Cerebellar nuclear complex (tissue), 1 donor: ENCODE data around the gene NIT1.

Source experiments
- DNase-seq, 2 experiments: peaks; one replicate each; lab custom pipeline; 2025; lab: John Stamatoyannopoulos, UW

NIT1 gene

GRCh38 chr1:161117759-161118581 is at the start of gene NIT1, which contains the start of gene PFDN2:
NIT1 (plus strand) TSS chr1:161118105; CDS start chr1:161118177, 72 bp downstream.
PFDN2 (minus strand) TSS chr1:161118037; CDS start chr1:161118026, 11 bp downstream.
- peak; percentile 2 to 44 for DNase-seq

GRCh38 chr1:161068306-161069234 is 49.3 kb upstream of the NIT1 start:
- no peak for DNase-seq

GRCh38 chr1:161069241-161069640 is 48.7 kb upstream of the NIT1 start:
- no peak for DNase-seq

DNA sequence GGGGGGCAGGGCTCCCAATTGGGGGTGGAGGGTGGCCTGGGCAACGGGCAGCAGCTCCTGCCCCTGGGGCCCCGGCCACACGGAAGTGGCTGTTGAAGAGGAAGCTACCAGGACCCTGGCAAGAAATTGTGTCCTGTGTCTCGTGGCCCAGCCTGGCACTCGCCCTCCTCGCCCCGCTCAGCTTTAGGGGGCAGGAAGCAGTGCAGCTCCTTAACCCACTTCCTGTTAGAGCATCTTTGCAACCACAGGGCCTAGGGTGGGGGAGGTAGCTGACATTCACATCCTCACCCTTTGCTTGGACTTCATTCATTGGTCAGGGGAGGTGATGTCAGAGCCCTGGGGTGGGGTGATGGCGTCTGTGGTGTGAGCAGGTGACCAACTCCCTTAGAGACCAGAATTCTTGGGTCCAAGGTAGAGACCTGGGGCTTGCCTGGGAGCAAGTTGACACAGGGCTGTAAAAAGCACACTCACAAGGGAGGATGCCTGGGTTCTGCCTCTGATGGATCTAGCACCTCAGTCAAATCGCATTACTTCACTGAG is 48.1 kb upstream of the NIT1 start, which contains the start of gene ARHGAP30:
ARHGAP30 (minus strand) TSS at position 161 of the 540 bp plus-strand sequence. CDS start 267 bp downstream, outside the sequence.
- DNase-seq = no peak

DNA sequence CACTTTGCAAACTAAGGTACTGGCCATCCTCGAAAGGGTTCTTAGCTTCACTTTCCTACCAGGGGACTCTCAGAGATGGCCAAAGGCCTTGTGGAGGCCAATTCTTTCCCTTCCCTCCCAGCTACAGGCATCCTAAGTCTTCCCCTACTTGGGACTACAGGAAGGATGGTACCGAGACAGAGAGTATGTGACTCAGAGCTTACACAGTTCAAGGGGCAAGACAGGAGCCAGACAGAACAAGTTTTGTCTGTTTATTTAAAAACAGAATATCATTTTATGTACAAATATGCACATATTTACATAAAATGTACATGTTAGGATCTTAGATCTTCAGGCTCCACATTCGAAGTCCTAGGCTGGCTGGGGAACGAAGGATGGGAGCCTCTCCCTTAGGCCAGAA is 47.1 kb upstream of the NIT1 start:
- no peak for DNase-seq

DNA sequence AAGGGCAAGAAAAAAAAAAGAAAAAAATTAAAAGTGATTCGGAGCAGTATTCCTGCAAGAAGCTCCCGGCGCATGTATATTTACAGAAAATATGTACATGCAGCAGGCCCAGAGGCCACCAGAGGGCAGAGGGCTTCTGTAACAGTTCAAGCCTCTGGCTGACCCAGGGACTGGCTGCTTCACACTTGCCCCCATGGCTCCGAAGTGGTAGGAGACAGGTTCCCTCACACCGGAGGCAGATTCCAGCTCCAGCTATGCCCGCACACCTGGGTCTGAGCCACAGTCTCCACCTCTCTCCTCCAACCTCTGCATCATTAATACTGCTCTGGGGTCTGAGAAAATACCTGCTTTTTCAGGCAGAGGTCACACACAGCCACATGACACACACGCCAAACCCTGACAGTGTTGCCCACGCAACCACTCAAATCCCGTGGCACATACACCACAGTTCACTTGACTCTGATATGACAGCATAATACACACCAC is 46.0 kb upstream of the NIT1 start:
- no peak for DNase-seq

DNA sequence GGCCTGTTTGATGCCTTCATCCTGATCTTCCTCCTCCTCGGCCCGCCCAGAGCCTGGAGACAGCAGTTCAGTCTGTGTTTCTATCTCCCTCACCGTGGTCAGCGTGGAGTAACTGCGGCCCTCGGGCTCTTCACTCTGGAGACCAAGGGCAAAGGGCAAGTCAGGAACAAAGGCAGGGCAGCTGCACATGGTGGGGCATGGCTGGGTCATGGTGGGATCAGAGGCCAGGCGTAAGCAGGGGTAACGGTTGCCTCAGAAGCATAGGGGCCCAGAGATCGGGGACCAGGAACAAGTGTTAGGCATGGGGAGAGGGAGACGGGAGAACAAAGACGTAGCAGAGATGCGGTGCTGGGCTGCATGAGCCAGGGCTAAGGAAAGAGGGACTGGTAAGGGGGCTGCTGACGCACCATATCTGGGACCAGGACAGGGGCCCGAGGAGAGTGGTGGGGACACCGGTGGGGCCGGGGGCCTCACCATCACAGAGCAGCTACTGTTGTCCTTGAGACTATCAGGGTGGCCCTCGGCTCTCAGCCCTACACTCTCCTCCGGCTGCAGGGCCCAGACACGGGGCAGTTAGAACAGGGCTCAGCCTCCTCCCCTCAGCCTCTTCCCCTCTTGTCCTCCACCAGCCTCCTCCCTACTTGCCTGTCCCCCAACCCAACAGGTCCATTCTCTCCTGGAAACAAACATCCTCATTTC is 45.0 kb upstream of the NIT1 start:
- DNase-seq = no peak

DNA sequence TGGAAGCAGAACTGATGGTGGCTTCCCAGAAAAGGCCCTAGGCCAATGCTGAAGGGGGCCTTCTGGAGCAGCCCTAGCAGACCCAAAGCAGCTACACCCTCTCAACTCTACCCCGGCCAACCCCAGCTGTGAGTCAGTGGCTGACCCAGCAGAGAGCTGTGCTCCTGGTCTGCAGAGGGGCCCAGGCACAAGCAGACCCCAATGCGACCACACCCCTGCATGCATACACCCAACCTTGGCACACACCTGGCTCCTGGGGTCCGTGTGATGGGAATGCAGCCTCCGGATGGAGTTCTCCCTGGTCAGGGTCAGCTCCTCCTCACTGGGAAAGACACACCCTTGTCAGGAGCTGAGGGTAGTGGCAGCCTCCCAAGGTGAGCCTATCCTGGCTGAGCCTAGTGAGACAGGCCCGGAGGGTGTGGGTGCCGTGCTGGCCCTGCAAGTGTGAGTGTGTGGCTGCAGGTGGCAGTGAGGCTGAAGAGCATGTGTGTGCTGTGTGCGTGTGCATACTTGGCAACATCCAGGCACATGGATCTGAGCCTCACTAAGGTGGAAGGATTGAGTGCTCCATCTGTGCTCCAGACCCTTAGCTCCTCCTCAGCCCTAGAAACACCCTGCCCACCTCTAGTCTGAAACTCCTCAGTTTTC is 44.3 kb upstream of the NIT1 start:
- no peak for DNase-seq

- DNase-seq = no peak
These were observed 43.1 kb upstream of the NIT1 start for GRCh38 chr1:161074676-161075368.

DNA sequence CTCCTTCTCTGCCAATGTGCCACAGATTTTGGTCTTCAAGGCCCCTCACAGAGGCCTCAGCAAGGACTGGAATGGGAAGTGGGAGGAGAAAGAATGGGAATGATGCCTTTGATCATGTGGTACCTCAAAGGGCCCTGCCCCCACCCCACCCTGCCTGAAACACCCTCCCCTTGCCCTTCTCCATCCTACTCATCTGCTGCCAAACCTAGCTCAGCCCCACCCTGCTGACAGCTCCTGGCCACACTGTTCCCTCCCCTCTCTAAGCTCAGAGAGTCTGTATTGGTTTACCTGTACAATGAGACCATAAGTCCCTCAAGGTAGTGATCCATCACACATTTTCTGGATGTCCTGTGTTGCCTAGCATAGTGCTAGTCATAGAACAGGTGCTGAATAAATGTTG is 41.5 kb upstream of the NIT1 start:
- no peak for DNase-seq

GRCh38 chr1:161077426-161077825 is 40.5 kb upstream of the NIT1 start:
- no peak for DNase-seq

GRCh38 chr1:161079436-161080110 is 38.3 kb upstream of the NIT1 start:
- no peak for DNase-seq

- no peak for DNase-seq
These were observed 37.2 kb upstream of the NIT1 start for GRCh38 chr1:161080441-161081405.

GRCh38 chr1:161081519-161081918 is 36.4 kb upstream of the NIT1 start:
- no peak for DNase-seq

GRCh38 chr1:161082483-161082882 is 35.4 kb upstream of the NIT1 start:
- DNase-seq = no peak

- no peak for DNase-seq
These were observed 34.7 kb upstream of the NIT1 start for GRCh38 chr1:161082996-161083747.

GRCh38 chr1:161083748-161084596 is 33.9 kb upstream of the NIT1 start:
- no peak for DNase-seq
